K562 (cell line): ENCODE measurements around the gene LARP6. TPM values are rescaled to one million over a fixed set of nuclear protein-coding genes. Genes with fewer than 3 reads are reported as not detected.

Experiments used
- ATAC-seq: fragments of 200-7000 bp; cut with Tn5 transposase; 3 replicates; pipeline ENCODE4 v1.9.1; 2020; ENCODE audit warnings: moderate library complexity
- BruUV-seq: library from RNA; stranded (reverse); fragments of 400-500 nt; replicated peaks from 2 replicates; lab custom pipeline; 2021; lab: Mats Ljungman, UMichigan
- CTCF ChIA-PET: fragments of 300-600 bp; formaldehyde crosslinking; extraction: SDS; loops from one replicate; lab custom pipeline; 2021; ENCODE audit warnings: low intra/inter-chr PET ratio; lab: Yijun Ruan, JAX
- POLR2A ChIA-PET: fragments of 300-600, 350-650 bp; sonication (Branson Sonifier 250); formaldehyde crosslinking; extraction: SDS; loops from one replicate; lab custom pipeline; 2021; ENCODE audit warnings: antibody characterized with exemption, inconsistent platforms; lab: Yijun Ruan, JAX
- DNase-seq, 4 experiments: peaks; one replicate each; pipeline versions ENCODE4 v3.0.0 to v3.0.0-alpha.2; 2011 to 2018; ENCODE audit warnings: low spot score in 3 of 4, mixed read lengths in 3 of 4; ENCODE audit errors: extremely low read depth in 1 of 4
- FAIRE-seq: peaks from 2 replicates; lab custom pipeline; 2011; peaks lifted over from hg19 to GRCh38; lab: Jason Lieb, UNC
- H2AFZ ChIP-seq: 2 replicates; pipeline ENCODE4 v1.6.0; 2011; ENCODE audit warnings: low read depth, low read length, control low read depth, inconsistent platforms
- H3K27ac ChIP-seq: fragments of 200-600 bp; 3 replicates; pipeline ENCODE4 v1.8.0; 2011; ENCODE audit warnings: low read depth, mild to moderate bottlenecking, control low read depth, inconsistent platforms, low read length, moderate library complexity, mixed read lengths; ENCODE audit errors: extremely low read depth
- H3K27me3 ChIP-seq, 2 experiments: fragments of 300-600 bp in 1 of 2; 2 replicates in 1 of 2; 3 replicates in 1 of 2; pipeline versions ENCODE4 v1.6.0 to v1.8.0; 2011; ENCODE audit warnings: inconsistent platforms in 2 of 2, low read length in 2 of 2, mild to moderate bottlenecking in 1 of 2, mixed read lengths in 1 of 2, moderate library complexity in 1 of 2; ENCODE audit not compliant: control insufficient read depth in 2 of 2, insufficient read depth in 2 of 2
- H3K36me3 ChIP-seq: fragments of 300-600 bp; 3 replicates; pipeline ENCODE4 v1.8.0; 2011; ENCODE audit warnings: mild to moderate bottlenecking, low read length, inconsistent platforms; ENCODE audit not compliant: control insufficient read depth, insufficient read depth
- H3K4me1 ChIP-seq, 2 experiments: fragments of 200-600 bp in 1 of 2; replicated peaks in 1 of 2; 2 replicates in 1 of 2; 3 replicates in 1 of 2; pipeline versions ENCODE4 v1.5.1 to v1.8.0; 2011; ENCODE audit warnings: inconsistent platforms in 2 of 2, low read length in 2 of 2, mild to moderate bottlenecking in 1 of 2, mixed read lengths in 1 of 2, moderate library complexity in 1 of 2; ENCODE audit not compliant: control insufficient read depth in 2 of 2, insufficient read depth in 2 of 2
- H3K4me2 ChIP-seq: 2 replicates; pipeline ENCODE4 v1.6.1; 2011; ENCODE audit warnings: low read length, control low read depth, inconsistent platforms, mixed read lengths; ENCODE audit not compliant: insufficient read depth
- H3K4me3 ChIP-seq: fragments of 200-600 bp; sonication (generic), shearing (Covaris generic); 2 replicates; pipeline ENCODE4 v1.5.1; 2016; ENCODE audit warnings: control low read depth, inconsistent platforms
- H3K79me2 ChIP-seq: fragments of 200-600 bp; 3 replicates; pipeline ENCODE4 v1.8.0; 2011; ENCODE audit warnings: low read length, inconsistent platforms; ENCODE audit not compliant: control insufficient read depth, insufficient read depth
- H3K9ac ChIP-seq, 2 experiments: 2 replicates each; pipeline versions ENCODE4 v1.6.0 to v1.6.1; 2011; ENCODE audit warnings: low read depth in 2 of 2, low read length in 2 of 2, control low read depth in 1 of 2, inconsistent platforms in 1 of 2, mild to moderate bottlenecking in 1 of 2, mixed read lengths in 1 of 2; ENCODE audit not compliant: insufficient read depth in 1 of 2
- H3K9me1 ChIP-seq: one replicate; pipeline ENCODE4 v1.6.0; 2011; ENCODE audit warnings: inconsistent platforms, mild to moderate bottlenecking, low read length, moderate library complexity; ENCODE audit not compliant: control insufficient read depth, insufficient read depth
- H3K9me3 ChIP-seq: replicated peaks from 2 replicates; pipeline ENCODE4 v1.5.1; 2011; ENCODE audit warnings: low read depth, low read length, inconsistent platforms; ENCODE audit not compliant: control insufficient read depth, insufficient read depth
- H4K20me1 ChIP-seq: replicated peaks from 2 replicates; pipeline ENCODE4 v1.6.1; 2011; ENCODE audit warnings: low read length, inconsistent platforms, mixed read lengths; ENCODE audit not compliant: control insufficient read depth, insufficient read depth
- BRD4 ChIP-seq: fragments of 200-600 bp; sonication (generic); IDR thresholded peaks from 2 replicates; pipeline ENCODE4 v1.6.1; 2017; ENCODE audit warnings: inconsistent platforms
- ESRRA ChIP-seq: fragments of 450-650 bp; IDR thresholded peaks from 2 replicates; pipeline ENCODE4 v1.6.1; 2014; ENCODE audit warnings: low read depth, mild to moderate bottlenecking, moderate library complexity, borderline replicate concordance
- HLTF ChIP-seq: fragments of 450-650 bp; IDR thresholded peaks from 2 replicates; pipeline ENCODE4 v1.6.1; 2016
- HOMEZ ChIP-seq: fragments of 250-450 bp; sonication (Bioruptor Pico); IDR thresholded peaks from 2 replicates; pipeline ENCODE4 v1.4.0; 2020; ENCODE audit warnings: mild to moderate bottlenecking, moderate library complexity
- PRPF4 ChIP-seq: fragments of 200-400 bp; formaldehyde crosslinking; IDR thresholded peaks from one replicate; pipeline ENCODE4 v1.6.1; 2017; ENCODE audit warnings: low read length, low read depth, mild to moderate bottlenecking; ENCODE audit not compliant: insufficient read depth, poor library complexity, severe bottlenecking
- TRIM25 ChIP-seq: fragments of 450-650 bp; IDR thresholded peaks from 2 replicates; pipeline ENCODE4 v1.7.0; 2016; ENCODE audit warnings: borderline replicate concordance
- ZNF24 ChIP-seq: fragments of 450-650 bp; IDR thresholded peaks from 2 replicates; pipeline ENCODE4 v1.6.1; 2016
- ZNF347 ChIP-seq: fragments of 450-650 bp; formaldehyde crosslinking; IDR thresholded peaks from 2 replicates; pipeline ENCODE4 v1.4.0; 2020; ENCODE audit warnings: low read depth, mild to moderate bottlenecking, moderate library complexity
- ZNF444 ChIP-seq: fragments of 250-450 bp; sonication (Bioruptor Pico); IDR thresholded peaks from 2 replicates; pipeline ENCODE4 v1.4.0; 2020; ENCODE audit warnings: mild to moderate bottlenecking, moderate library complexity
- WGBS: fragments of 100-300 bp; shearing (Covaris generic); methylation state at CpG from one replicate; pipeline ENCODE4 v1.1.6; 2016; ENCODE audit warnings: low coverage, mixed read lengths; ENCODE audit not compliant: insufficient coverage; ENCODE audit errors: missing lambda C conversion rate; 5-methylcytosine and 5-hydroxymethylcytosine counted together
- in situ Hi-C: fragments of 300-500 bp; cut with MboI; formaldehyde crosslinking; loops from 4 replicates; pipeline ENCODE4 v1.15.0; 2018; ENCODE audit warnings: inconsistent platforms, mixed read lengths
- intact Hi-C: fragments of 100-400 bp; cut with micrococcal nuclease; formaldehyde crosslinking; loops from 2 replicates; pipeline ENCODE4 v1.14.2; 2022
- polyA plus RNA-seq, 8 experiments: library from polyadenylated mRNA; depleted of rRNA in 4 of 8; stranded (reverse) in 5 of 8; unstranded in 3 of 8; fragments of >200 nt; fragmentation: Nextera tagmentation in 2 of 8; fragmentation: Illumina TruSeq in 1 of 8; extraction: Ambion mirVana in 2 of 8; extraction: Trizol in 1 of 8; gene quantifications; 2 replicates each; pipeline versions ENCODE4 v1.2.1 to v1.2.3, GENCODE V29; 2011 to 2014; ENCODE audit warnings: inconsistent platforms in 1 of 8, missing spikeins in 1 of 8
- total RNA-seq, 7 experiments: library from RNA; depleted of rRNA in 6 of 7; stranded (reverse); fragments of >200 nt in 6 of 7; fragmentation: Illumina TruSeq in 2 of 7; extraction: Trizol in 2 of 7; gene quantifications; 2 replicates each; pipeline versions ENCODE4 v1.2.1 to v1.2.3, GENCODE V29; 2011 to 2021; ENCODE audit warnings: low replicate concordance in 1 of 7

Gene LARP6
- total and polyA plus RNA-seq, 9 of the 15 experiments (the other 6 are each of a cell fraction or from before 2014, with no cell fraction given), result not detected

GRCh38 chr15:70830615-70831014, 23.3 kb downstream of the LARP6 start:
- no peak overlapping the region for H3K4me2 ChIP-seq
- H3K27ac ChIP-seq, result no peak overlapping the region
- H3K36me3 ChIP-seq, result no peaks in the 10 kb centered on the region
- TF ChIP-seq BRD4, result no peak
- 0% methylated on average over 2 of the region's 2 CpGs for WGBS
- H3K9me3 ChIP-seq, result no peaks in the 10 kb centered on the region
- H3K4me1 ChIP-seq, result no peaks in the 10 kb centered on the region
- ATAC-seq (no peak), FAIRE-seq (no peak), DNase-seq (no peak)
- H3K9me1 ChIP-seq, result no peaks in the 10 kb centered on the region
- intact Hi-C loops, result no loop called here
- no peak overlapping the region for H2AFZ ChIP-seq
- no peak overlapping the region for H3K9ac ChIP-seq
- no peak overlapping the region for H3K4me3 ChIP-seq
- no peaks in the 10 kb centered on the region; the same call in 1 of the 2 replicates for H4K20me1 ChIP-seq
- CTCF ChIA-PET, result no interaction called here
- no peaks in the 10 kb centered on the region for H3K79me2 ChIP-seq
- in situ Hi-C loops, result no loop called here
- POLR2A ChIA-PET, result interaction anchor here (0.6 kb wide), 1 partner anchor 770 kb away, joined by 3 read pairs; no protein-coding TSS in a partner anchor
- BruUV-seq, result no TSS peak
- H3K27me3 ChIP-seq, result peaks cover 0 to 17% of the 10 kb centered on the region in 2 experiments; a peak in 2 of 5 replicates

- WGBS, result 0% methylated on average over 9 of the region's 9 CpGs
- POLR2A ChIA-PET, result no interaction called here
- Histone ChIP-seq H3K9me3 (no peaks in the 10 kb centered on the region), H3K27me3 (peaks cover 0 to 12% of the 10 kb centered on the region in 2 experiments; a peak in 2 of 5 replicates), H3K27ac (no peak overlapping the region), H3K36me3 (no peaks in the 10 kb centered on the region), H3K9me1 (no peaks in the 10 kb centered on the region), H3K4me1 (no peaks in the 10 kb centered on the region), H3K4me2 (no peak overlapping the region), H4K20me1 (no peaks in the 10 kb centered on the region; the same call in 1 of the 2 replicates), H2AFZ (no peak overlapping the region), H3K79me2 (no peaks in the 10 kb centered on the region), H3K9ac (no peak overlapping the region), H3K4me3 (no peak overlapping the region)
- no peak for DNase-seq
- no TSS peak for BruUV-seq
- intact Hi-C loops, result no loop called here
- CTCF ChIA-PET, result no interaction called here
- in situ Hi-C loops, result no loop called here
- FAIRE-seq, result no peak
- no peak for ATAC-seq
- no peak for TF ChIP-seq ESRRA
- no peak for TF ChIP-seq ZNF24
- no peak for TF ChIP-seq TRIM25
- TF ChIP-seq HOMEZ (CRISPR knock-in tag), result no peak
- TF ChIP-seq HLTF, result no peak
- no peak for TF ChIP-seq ZNF347 (CRISPR knock-in tag)
- no peak for TF ChIP-seq ZNF444 (CRISPR knock-in tag)
- no peak for TF ChIP-seq PRPF4
Observed at GRCh38 chr15:70829371-70830166, 24.4 kb downstream of the LARP6 start.
